ENCODE results near the gene SPRED2. TPM values are rescaled to one million over a fixed set of nuclear protein-coding genes. Genes with fewer than 3 reads are reported as not detected.

Gene SPRED2
- total and polyA plus RNA-seq, 2 donors from 2014 or later = 8.9 to 42.3 TPM

- Histone ChIP-seq H3K27ac (ENCODE audit: low read depth in 2 of 2, low read length in 2 of 2) (no peak overlapping the region), H3K4me3 (ENCODE audit: low read length in 3 of 3) (no peak overlapping the region), H3K9ac (ENCODE audit: low read length in 3 of 3) (no peak overlapping the region), H3K27me3 (ENCODE audit: control insufficient read depth, insufficient read depth, low read length) (no peaks in the 10 kb centered on the region), H3K4me1 (ENCODE audit: control insufficient read depth in 2 of 3, insufficient read depth in 2 of 3, low read depth in 1 of 3, low read length in 3 of 3) (peaks cover 0 to 9% (median 7%) of the 10 kb centered on the region in 3 donors), H3K9me3 (ENCODE audit: control insufficient read depth in 2 of 3, insufficient read depth in 1 of 3, low read length in 3 of 3) (no peaks in the 10 kb centered on the region), H3K36me3 (ENCODE audit: control insufficient read depth in 2 of 3, insufficient read depth in 3 of 3, low read length in 3 of 3) (no peaks in the 10 kb centered on the region)
- TF ChIP-seq CTCF (IDR thresholded peaks at IDR 0.05; ENCODE audit: borderline replicate concordance, extremely low read depth, insufficient read depth) = no peak
- FAIRE-seq = no peak
- intact Hi-C loops (cut with DNase I) = no loop called here
- no peak for DNase-seq
Measured at GRCh38 chr2:65407240-65407639, 25.2 kb downstream of the SPRED2 start.

GRCh38 chr2:65404988-65405697 is 27.3 kb downstream of the SPRED2 start:
- intact Hi-C loops (cut with DNase I) = no loop called here
- H3K9me3 ChIP-seq (ENCODE audit: control insufficient read depth in 2 of 3, insufficient read depth in 1 of 3, low read length in 3 of 3) = no peaks in the 10 kb centered on the region

GRCh38 chr2:65403529-65403915 is 28.9 kb downstream of the SPRED2 start:
- Histone ChIP-seq H3K4me3 (ENCODE audit: low read length in 3 of 3) (no peak overlapping the region), H3K27me3 (ENCODE audit: control insufficient read depth, insufficient read depth, low read length) (no peaks in the 10 kb centered on the region), H3K27ac (ENCODE audit: low read depth in 2 of 2, low read length in 2 of 2) (no peak overlapping the region), H3K4me1 (ENCODE audit: control insufficient read depth in 2 of 3, insufficient read depth in 2 of 3, low read depth in 1 of 3, low read length in 3 of 3) (peaks cover 0 to 9% (median 4%) of the 10 kb centered on the region in 3 donors), H3K9ac (ENCODE audit: low read length in 3 of 3) (no peak overlapping the region), H3K36me3 (ENCODE audit: control insufficient read depth in 2 of 3, insufficient read depth in 3 of 3, low read length in 3 of 3) (no peaks in the 10 kb centered on the region), H3K9me3 (ENCODE audit: control insufficient read depth in 2 of 3, insufficient read depth in 1 of 3, low read length in 3 of 3) (no peaks in the 10 kb centered on the region)
- FAIRE-seq (no peak), DNase-seq (no peak)
- no peak for TF ChIP-seq CTCF (IDR thresholded peaks at IDR 0.05; ENCODE audit: borderline replicate concordance, extremely low read depth, insufficient read depth)
- intact Hi-C loops (cut with DNase I) = no loop called here

More at GRCh38 chr2:65404988-65405697, 27.3 kb downstream of the SPRED2 start:
- H3K4me1 ChIP-seq (ENCODE audit: control insufficient read depth in 2 of 3, insufficient read depth in 2 of 3, low read depth in 1 of 3, low read length in 3 of 3) = peaks cover 0 to 9% (median 4%) of the 10 kb centered on the region in 3 donors
- no peak for FAIRE-seq
- no peaks in the 10 kb centered on the region for H3K27me3 ChIP-seq (ENCODE audit: control insufficient read depth, insufficient read depth, low read length)
- no peak for TF ChIP-seq CTCF (IDR thresholded peaks at IDR 0.05; ENCODE audit: borderline replicate concordance, extremely low read depth, insufficient read depth)
- H3K4me3 ChIP-seq (ENCODE audit: low read length in 3 of 3) = no peak overlapping the region
- no peak overlapping the region for H3K27ac ChIP-seq (ENCODE audit: low read depth in 2 of 2, low read length in 2 of 2)
- no peak overlapping the region for H3K9ac ChIP-seq (ENCODE audit: low read length in 3 of 3)
- no peaks in the 10 kb centered on the region for H3K36me3 ChIP-seq (ENCODE audit: control insufficient read depth in 2 of 3, insufficient read depth in 3 of 3, low read length in 3 of 3)
- no peak for DNase-seq
